ENCODE measurements around the gene MAGI3.
A peak's percentile ranks its signal among the peaks of the same experiment; 100 is the strongest.
"Not testable (repeated sequence)": the region's sequence is repeated elsewhere in the genome, so short reads cannot be mapped to it uniquely, and the experiment has no call there.

The MAGI3 gene

GRCh38 chr1:113399062-113399583, 8.8 kb downstream of the MAGI3 start:
- no peak for FAIRE-seq

- no peak for FAIRE-seq
These were observed 10.8 kb downstream of the MAGI3 start for GRCh38 chr1:113401067-113401466.

GRCh38 chr1:113401728-113402127, 11.4 kb downstream of the MAGI3 start:
- FAIRE-seq: no peak

- no peak for FAIRE-seq
These were observed 12.8 kb downstream of the MAGI3 start for GRCh38 chr1:113403065-113403464.

GRCh38 chr1:113405573-113405972, 15.3 kb downstream of the MAGI3 start:
- no peak for FAIRE-seq

- FAIRE-seq: not testable (repeated sequence)
These were observed 15.8 kb downstream of the MAGI3 start for GRCh38 chr1:113406149-113406548.

- no peak for FAIRE-seq
These were observed 19.0 kb downstream of the MAGI3 start for GRCh38 chr1:113409363-113409762.

- FAIRE-seq: not testable (repeated sequence)
These were observed 21.7 kb downstream of the MAGI3 start for GRCh38 chr1:113412020-113412419.

GRCh38 chr1:113415310-113416070, 25.2 kb downstream of the MAGI3 start:
- no peak for FAIRE-seq

GRCh38 chr1:113416071-113416470, 25.8 kb downstream of the MAGI3 start:
- FAIRE-seq: peak; percentile 97

- FAIRE-seq: no peak
These were observed 26.2 kb downstream of the MAGI3 start for GRCh38 chr1:113416496-113416895.

GRCh38 chr1:113422315-113423068, 32.2 kb downstream of the MAGI3 start:
- no peak for FAIRE-seq

- FAIRE-seq: no peak
These were observed 33.5 kb downstream of the MAGI3 start for GRCh38 chr1:113423826-113424225.

- FAIRE-seq: no peak
These were observed 39.3 kb downstream of the MAGI3 start for GRCh38 chr1:113429461-113430153.

GRCh38 chr1:113433184-113433583, 42.9 kb downstream of the MAGI3 start:
- no peak for FAIRE-seq

GRCh38 chr1:113434081-113434873, 44.0 kb downstream of the MAGI3 start:
- FAIRE-seq: no peak

GRCh38 chr1:113434874-113435175, 44.5 kb downstream of the MAGI3 start:
- FAIRE-seq: no peak

GRCh38 chr1:113437554-113438341, 47.4 kb downstream of the MAGI3 start:
- FAIRE-seq: no peak

GRCh38 chr1:113438505-113439276, 48.4 kb downstream of the MAGI3 start:
- no peak for FAIRE-seq

GRCh38 chr1:113439277-113439670, 49.0 kb downstream of the MAGI3 start:
- no peak for FAIRE-seq

- FAIRE-seq: no peak
These were observed 51.8 kb downstream of the MAGI3 start for GRCh38 chr1:113442131-113442530.
